Natural killer cell treated with Interleukin-12 subunit alpha and Interleukin-12 subunit beta and Interleukin-15 and Interleukin-18, amount 100 ng/mL, for 72 hours (primary cell): ENCODE results near the gene LZTR1. TPM values are rescaled to one million over a fixed set of nuclear protein-coding genes. Genes with fewer than 3 reads are reported as not detected.

ENCODE experiments used
- ATAC-seq, 2 donors: fragments of 150-1000 bp; cut with Tn5 transposase in 1 of 2; sonication (Bioruptor Pico), chemical (Tn5 transposase) in 1 of 2; 2 replicates each; pipeline ENCODE4 v1.10.0; 2021
- DNase-seq: peaks from one replicate; pipeline ENCODE4 v3.0.0; 2022; ENCODE audit warnings: low spot score
- H3K27ac Mint-ChIP-seq, 2 donors: 1 replicate in 1 of 2; 2 replicates in 1 of 2; pipeline ENCODE4 v1.8.0; 2022; ENCODE audit warnings: mixed read lengths in 2 of 2, mild to moderate bottlenecking in 1 of 2, moderate library complexity in 1 of 2
- H3K27me3 Mint-ChIP-seq, 2 donors: 1 replicate in 1 of 2; 2 replicates in 1 of 2; pipeline ENCODE4 v1.8.0; 2022; ENCODE audit warnings: mixed read lengths in 2 of 2
- H3K36me3 Mint-ChIP-seq: one replicate; pipeline ENCODE4 v1.8.0; 2022; ENCODE audit warnings: mixed read lengths
- H3K4me1 Mint-ChIP-seq, 2 donors: 1 replicate in 1 of 2; 2 replicates in 1 of 2; pipeline ENCODE4 v1.8.0; 2022; ENCODE audit warnings: low read depth in 2 of 2, mixed read lengths in 2 of 2, mild to moderate bottlenecking in 1 of 2
- H3K4me3 Mint-ChIP-seq: one replicate; pipeline ENCODE4 v1.8.0; 2022; ENCODE audit warnings: mixed read lengths
- H3K9me3 Mint-ChIP-seq: 2 replicates; pipeline ENCODE4 v1.8.0; 2022; ENCODE audit warnings: mixed read lengths
- total RNA-seq, 2 donors: library from RNA; stranded (reverse); gene quantifications; one replicate each; pipeline ENCODE4 v1.2.3, GENCODE V29; 2022

The LZTR1 gene
- total RNA-seq, 2 donors from 2014 or later, result 76.2 to 133 TPM

DNA sequence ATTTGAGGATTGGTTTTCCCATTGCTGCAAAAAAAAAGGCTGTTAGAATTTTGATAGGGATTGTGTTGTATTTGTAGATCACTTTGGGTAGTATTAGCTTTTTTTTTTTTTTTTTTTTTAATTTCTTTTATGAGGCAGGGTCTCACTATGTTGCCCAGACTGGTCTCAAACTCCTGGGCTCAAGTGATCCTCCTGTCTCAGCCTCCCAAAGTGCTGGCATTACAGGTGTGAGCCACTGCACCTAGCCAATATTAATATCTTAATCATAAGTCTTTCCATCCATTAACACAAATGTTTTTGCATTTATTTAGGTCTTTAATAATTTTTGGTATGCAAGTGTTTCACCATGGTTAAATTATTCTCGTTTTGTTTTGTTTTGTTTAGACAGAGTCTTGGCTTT, 38.1 kb upstream of the LZTR1 start:
- Mint-ChIP-seq H3K9me3 (no peaks in the 10 kb centered on the region), H3K4me1 (peaks cover 58 to 68% of the 10 kb centered on the region in 2 donors), H3K36me3 (no peaks in the 10 kb centered on the region), H3K27ac (no peak overlapping the region), H3K4me3 (no peak overlapping the region), H3K27me3 (no peaks in the 10 kb centered on the region)
- ATAC-seq (no peak), DNase-seq (no peak)

DNA sequence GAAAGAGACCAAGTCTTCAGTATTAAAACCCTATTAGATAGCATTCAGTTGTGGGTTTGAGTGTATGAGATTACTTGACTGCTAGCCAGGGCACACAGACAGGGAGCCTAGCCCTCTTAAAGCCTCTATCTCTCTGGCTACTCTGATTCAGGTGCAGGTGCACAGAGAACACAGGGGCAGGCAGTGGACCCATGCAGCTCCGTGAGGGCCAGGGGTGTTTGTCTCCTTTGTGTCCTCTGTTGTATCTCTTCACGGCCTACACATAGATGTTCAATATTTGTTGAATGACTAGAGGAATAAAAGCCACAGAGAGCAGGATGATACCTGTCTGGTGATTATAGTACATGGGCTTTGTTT, 36.5 kb upstream of the LZTR1 start:
- no peak overlapping the region for H3K4me3 Mint-ChIP-seq
- H3K27ac Mint-ChIP-seq, result no peak overlapping the region
- H3K27me3 Mint-ChIP-seq, result no peaks in the 10 kb centered on the region
- peaks cover 5% of the 10 kb centered on the region for H3K36me3 Mint-ChIP-seq
- DNase-seq (no peak), ATAC-seq (no peak)
- H3K4me1 Mint-ChIP-seq, result peaks cover 55 to 56% of the 10 kb centered on the region in 2 donors
- no peaks in the 10 kb centered on the region for H3K9me3 Mint-ChIP-seq

DNA sequence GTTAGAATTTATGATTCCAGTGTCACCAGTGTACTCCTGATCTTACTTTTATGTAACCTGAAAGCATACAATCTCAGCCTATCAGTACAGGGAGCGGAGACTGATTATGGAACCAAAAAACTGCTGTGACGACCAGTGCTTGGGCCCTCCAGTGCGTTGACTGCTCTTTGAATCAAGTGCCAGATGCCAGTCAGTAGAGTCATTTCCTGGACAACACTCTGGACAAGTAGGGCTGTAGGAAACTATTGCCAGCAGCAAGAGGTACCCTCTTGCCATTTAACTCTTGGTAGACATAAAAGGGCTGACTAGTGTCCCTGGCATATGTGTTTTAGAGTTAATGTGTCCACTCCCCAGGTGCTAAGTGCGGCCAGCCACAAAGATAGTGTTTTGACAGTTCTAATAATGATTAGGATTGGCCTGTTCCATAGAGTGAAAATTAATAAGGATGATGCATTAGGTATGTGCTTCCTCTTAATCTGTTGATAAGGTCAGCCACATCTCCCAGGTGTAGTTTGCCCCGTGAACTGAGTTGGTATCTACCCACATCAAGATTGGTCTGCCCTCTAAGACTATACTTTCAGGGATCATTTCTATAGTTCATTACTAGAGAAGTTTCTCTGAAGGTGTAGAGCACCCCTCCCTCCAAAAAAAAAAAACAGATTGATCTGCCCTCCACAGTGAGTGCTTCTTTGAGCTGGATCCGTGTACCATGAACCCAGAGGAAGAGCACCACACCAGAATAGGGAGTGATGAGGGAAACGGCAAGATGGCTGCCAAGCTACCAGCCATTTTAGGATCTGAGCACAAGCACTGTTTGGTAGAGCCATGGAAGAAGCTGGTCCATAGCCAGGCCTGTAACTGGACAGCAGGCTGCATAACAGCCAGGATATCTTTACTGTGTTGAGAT, 35.8 kb upstream of the LZTR1 start:
- DNase-seq (no peak), ATAC-seq (no peak)
- peaks cover 5% of the 10 kb centered on the region for H3K36me3 Mint-ChIP-seq
- H3K27ac Mint-ChIP-seq, result no peak overlapping the region
- H3K9me3 Mint-ChIP-seq, result no peaks in the 10 kb centered on the region
- no peak overlapping the region for H3K4me3 Mint-ChIP-seq
- H3K27me3 Mint-ChIP-seq, result no peaks in the 10 kb centered on the region
- peaks cover 48 to 50% of the 10 kb centered on the region in 2 donors for H3K4me1 Mint-ChIP-seq

DNA sequence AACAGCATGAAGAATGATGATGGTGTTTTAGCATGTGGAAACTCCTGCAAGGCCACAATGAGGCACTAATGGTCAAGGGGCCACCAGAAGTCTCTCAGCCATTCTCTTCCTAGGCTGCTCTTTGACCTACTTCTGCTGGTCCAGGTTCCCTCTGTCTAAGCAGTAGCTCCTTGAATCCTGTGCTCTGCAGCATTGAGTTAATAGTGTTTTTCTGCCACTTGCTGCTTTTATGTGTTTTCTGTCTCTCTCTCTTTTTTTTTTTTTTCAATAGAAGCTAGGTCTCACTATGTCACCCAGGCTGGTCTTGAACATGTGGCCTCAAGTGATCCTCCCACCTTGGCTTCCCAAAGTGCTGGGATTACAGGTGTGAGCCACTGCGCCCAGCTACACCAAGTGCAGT, 35.1 kb upstream of the LZTR1 start:
- Mint-ChIP-seq H3K27ac (no peak overlapping the region), H3K4me1 (peaks cover 45 to 47% of the 10 kb centered on the region in 2 donors), H3K9me3 (no peaks in the 10 kb centered on the region), H3K27me3 (no peaks in the 10 kb centered on the region), H3K36me3 (peaks cover 5% of the 10 kb centered on the region), H3K4me3 (no peak overlapping the region)
- ATAC-seq (no peak), DNase-seq (no peak)

DNA sequence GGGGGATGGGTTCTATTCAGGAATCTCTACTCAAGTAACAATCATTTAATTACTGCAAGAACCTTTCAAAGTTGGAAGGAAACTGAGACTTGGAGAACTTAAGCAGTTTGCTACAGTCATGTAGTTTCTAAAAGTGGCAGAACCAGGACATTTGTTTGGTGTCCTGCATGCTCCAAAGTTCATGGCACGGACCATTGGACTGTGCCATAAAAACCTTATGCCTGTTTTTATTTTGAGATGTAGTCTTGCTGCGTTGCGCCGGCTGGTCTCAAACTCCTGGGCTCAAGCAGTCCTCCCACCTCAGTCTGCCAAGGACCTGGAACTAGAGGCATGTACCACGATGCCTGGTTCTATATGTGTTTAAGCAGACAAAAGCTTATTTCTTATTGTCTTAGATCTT, 33.6 kb upstream of the LZTR1 start:
- Mint-ChIP-seq H3K27ac (no peak overlapping the region), H3K4me3 (no peak overlapping the region), H3K36me3 (peaks cover 5% of the 10 kb centered on the region), H3K9me3 (no peaks in the 10 kb centered on the region), H3K27me3 (no peaks in the 10 kb centered on the region), H3K4me1 (peaks cover 30 to 38% of the 10 kb centered on the region in 2 donors)
- ATAC-seq (no peak), DNase-seq (no peak)

DNA sequence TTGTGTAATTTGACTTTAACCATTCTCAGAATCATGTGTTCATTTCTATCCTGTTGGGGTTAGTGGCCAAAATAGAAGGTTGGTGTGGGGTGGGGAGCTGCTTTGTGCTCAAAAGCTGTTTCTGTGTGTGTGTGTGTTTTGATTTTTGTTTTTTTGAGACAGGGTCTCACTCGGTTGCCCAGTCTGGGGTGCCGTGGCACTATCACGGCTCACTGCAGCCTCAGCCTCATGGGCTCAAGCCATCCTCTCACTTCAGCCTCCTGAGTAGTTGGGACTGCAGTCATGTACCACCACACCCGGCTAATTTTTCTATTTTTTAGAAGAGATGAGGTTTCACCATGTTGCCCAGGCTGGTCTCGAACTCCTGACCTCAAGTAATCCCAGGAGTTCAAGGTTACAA, 33.1 kb upstream of the LZTR1 start:
- DNase-seq (no peak), ATAC-seq (no peak)
- Mint-ChIP-seq H3K36me3 (peaks cover 5% of the 10 kb centered on the region), H3K9me3 (no peaks in the 10 kb centered on the region), H3K27me3 (no peaks in the 10 kb centered on the region), H3K27ac (no peak overlapping the region), H3K4me3 (no peak overlapping the region), H3K4me1 (peaks cover 25 to 33% of the 10 kb centered on the region in 2 donors)

DNA sequence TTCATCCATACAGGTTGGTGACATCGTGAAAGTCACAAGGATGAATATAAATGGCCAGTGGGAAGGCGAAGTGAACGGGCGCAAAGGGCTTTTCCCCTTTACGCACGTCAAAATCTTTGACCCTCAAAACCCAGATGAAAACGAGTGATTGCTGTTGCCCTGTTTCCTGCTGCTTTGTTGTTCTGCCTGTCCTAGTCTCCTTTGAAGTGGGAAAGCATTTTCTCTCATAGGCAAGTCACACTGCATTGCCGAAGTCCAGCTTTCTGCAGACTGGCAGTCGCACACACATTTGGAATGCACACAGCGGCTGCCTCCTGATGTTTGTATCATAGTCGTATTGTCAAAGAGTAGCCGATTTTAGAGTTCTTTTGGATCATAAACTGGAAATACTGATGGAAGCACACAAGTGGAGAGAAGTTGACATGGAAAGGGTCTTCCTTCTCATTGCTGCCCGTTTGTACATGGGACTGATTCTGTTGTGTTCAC, 32.4 kb upstream of the LZTR1 start:
- H3K27me3 Mint-ChIP-seq, result no peaks in the 10 kb centered on the region

DNA sequence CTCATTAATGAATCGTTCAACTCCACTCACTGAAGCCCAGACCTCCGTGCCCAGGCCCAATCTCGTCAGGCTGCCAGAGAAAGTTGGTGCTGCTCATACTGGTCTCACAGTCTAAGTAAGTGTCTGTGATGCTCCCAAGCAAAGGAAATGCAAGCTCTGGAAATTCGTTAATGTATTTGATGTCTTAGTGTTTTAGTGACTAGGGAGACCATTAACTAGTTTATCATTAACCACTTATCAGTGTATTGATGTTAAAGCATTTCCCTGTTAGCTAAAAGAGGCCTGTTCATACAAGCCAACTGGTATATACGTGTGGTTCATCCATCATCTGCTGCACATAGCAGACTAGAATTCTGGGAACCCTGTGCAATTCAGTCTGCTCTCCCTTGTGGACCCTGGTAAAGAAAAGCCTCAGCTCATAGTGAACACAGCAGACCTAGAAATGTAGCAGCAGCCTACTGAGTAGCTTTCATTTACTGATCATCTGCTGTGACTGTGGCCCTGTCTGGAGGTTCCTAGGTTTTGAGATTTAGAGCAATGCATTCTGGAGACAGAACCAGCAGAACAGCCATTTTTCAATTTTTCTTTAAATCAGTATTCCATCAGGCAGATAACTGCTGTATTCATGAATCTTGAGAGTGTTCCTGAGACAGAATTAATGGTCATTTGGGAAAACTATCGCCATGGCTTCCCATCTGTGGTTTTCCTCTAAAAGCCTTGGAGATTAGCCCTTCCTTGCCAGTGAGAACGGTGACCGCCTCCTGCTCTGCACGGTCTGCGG, 30.8 kb upstream of the LZTR1 start:
- peaks cover 5% of the 10 kb centered on the region for H3K36me3 Mint-ChIP-seq

More for the DNA sequence above, 32.4 kb upstream of the LZTR1 start:
- Mint-ChIP-seq H3K36me3 (peaks cover 5% of the 10 kb centered on the region), H3K9me3 (no peaks in the 10 kb centered on the region), H3K27ac (no peak overlapping the region), H3K4me1 (peaks cover 24 to 37% of the 10 kb centered on the region in 2 donors), H3K4me3 (no peak overlapping the region)
- DNase-seq (no peak), ATAC-seq (no peak)

DNA sequence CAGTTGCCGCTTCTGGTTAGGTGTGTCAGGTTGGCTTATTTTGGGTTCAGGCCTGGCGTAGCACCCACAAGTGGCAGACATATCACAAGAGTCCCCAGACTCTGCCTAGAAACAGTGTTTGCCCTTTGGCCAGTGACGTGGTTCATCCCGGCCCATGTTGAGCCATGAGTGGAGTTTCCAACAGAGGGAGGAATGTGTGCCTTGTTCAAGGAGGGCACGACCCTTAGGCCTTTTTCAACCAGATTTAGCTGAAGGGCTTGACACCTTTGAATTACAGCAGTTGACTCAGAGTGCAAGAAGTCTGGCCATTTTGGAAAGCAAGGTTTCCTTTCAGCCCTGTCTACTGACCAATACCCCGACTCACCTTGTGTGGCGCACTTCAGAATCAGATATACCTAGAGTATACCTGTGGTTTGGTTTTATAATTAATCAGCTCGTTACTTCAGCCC, 30.1 kb upstream of the LZTR1 start:
- no peak overlapping the region for H3K27ac Mint-ChIP-seq
- no peaks in the 10 kb centered on the region for H3K27me3 Mint-ChIP-seq
- no peak overlapping the region for H3K4me3 Mint-ChIP-seq
- ATAC-seq (no peak), DNase-seq (no peak)
- peaks cover 5% of the 10 kb centered on the region for H3K36me3 Mint-ChIP-seq
- peaks cover 8 to 21% of the 10 kb centered on the region in 2 donors for H3K4me1 Mint-ChIP-seq
- H3K9me3 Mint-ChIP-seq, result no peaks in the 10 kb centered on the region

More for the DNA sequence above, 30.8 kb upstream of the LZTR1 start:
- no peaks in the 10 kb centered on the region for H3K9me3 Mint-ChIP-seq
- no peak overlapping the region for H3K4me3 Mint-ChIP-seq
- DNase-seq, result no peak
- ATAC-seq, result no peak
- no peak overlapping the region for H3K27ac Mint-ChIP-seq
- H3K4me1 Mint-ChIP-seq, result peaks cover 14 to 26% of the 10 kb centered on the region in 2 donors
- H3K27me3 Mint-ChIP-seq, result no peaks in the 10 kb centered on the region

DNA sequence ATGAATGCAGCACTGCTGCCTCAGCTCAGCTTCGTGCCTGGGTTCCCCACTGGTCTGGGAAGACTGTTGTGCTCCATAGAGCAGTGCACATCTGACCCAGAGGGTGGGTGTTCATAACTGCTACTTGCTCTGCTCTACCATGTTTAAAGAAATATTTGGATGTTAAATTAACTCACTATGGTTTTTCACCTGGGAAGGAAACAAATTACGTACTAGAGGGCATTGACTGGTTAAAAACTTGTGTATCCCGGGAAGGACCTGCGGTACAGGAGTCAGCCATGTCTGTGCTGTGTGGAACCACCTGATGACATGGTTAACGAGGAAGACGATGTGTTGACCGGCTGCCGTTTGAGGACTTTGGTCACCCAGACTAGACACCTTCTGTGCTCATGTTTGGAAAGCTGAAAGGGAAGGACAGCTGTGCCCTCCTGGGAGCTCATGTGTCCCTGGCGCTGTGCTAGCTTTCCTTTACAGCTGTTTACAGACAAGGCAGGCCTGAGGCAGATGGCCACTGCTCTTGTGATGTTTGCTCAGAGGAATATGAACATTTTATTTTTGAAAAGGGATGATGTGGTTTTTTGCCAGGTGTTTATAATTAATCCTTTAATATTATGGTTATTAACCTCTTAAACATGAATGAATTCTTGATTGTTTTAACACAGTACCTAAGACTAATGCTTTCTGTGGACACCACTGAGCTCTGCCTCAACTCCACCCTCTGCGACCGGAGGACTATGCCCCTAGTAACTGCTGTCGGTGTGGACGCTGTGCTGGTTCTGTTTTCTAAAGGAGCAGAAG, 29.4 kb upstream of the LZTR1 start:
- no peaks in the 10 kb centered on the region for H3K9me3 Mint-ChIP-seq
- no peaks in the 10 kb centered on the region for H3K27me3 Mint-ChIP-seq
- DNase-seq, result no peak
- peaks cover 5% of the 10 kb centered on the region for H3K36me3 Mint-ChIP-seq
- no peak overlapping the region for H3K4me3 Mint-ChIP-seq
- no peak for ATAC-seq
- H3K27ac Mint-ChIP-seq, result no peak overlapping the region
- H3K4me1 Mint-ChIP-seq, result peaks cover 5 to 18% of the 10 kb centered on the region in 2 donors

DNA sequence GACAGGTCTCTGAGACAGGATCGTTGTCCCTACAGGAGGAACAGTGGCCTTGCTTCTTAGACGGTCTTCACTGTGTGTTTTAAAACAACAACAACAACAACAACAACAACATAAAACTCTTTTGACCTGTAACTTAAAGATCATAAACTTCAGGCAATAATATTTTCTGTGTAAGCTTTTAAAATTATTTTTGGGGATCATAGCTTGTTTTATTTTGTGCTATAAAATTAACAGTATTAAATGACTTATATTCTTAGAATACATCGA, 28.8 kb upstream of the LZTR1 start:
- no peak for DNase-seq
- peaks cover 7 to 21% of the 10 kb centered on the region in 2 donors for H3K4me1 Mint-ChIP-seq
- H3K9me3 Mint-ChIP-seq, result no peaks in the 10 kb centered on the region
- no peak for ATAC-seq
- H3K36me3 Mint-ChIP-seq, result peaks cover 5% of the 10 kb centered on the region
- no peak overlapping the region for H3K4me3 Mint-ChIP-seq
- H3K27ac Mint-ChIP-seq, result no peak overlapping the region
- H3K27me3 Mint-ChIP-seq, result no peaks in the 10 kb centered on the region

DNA sequence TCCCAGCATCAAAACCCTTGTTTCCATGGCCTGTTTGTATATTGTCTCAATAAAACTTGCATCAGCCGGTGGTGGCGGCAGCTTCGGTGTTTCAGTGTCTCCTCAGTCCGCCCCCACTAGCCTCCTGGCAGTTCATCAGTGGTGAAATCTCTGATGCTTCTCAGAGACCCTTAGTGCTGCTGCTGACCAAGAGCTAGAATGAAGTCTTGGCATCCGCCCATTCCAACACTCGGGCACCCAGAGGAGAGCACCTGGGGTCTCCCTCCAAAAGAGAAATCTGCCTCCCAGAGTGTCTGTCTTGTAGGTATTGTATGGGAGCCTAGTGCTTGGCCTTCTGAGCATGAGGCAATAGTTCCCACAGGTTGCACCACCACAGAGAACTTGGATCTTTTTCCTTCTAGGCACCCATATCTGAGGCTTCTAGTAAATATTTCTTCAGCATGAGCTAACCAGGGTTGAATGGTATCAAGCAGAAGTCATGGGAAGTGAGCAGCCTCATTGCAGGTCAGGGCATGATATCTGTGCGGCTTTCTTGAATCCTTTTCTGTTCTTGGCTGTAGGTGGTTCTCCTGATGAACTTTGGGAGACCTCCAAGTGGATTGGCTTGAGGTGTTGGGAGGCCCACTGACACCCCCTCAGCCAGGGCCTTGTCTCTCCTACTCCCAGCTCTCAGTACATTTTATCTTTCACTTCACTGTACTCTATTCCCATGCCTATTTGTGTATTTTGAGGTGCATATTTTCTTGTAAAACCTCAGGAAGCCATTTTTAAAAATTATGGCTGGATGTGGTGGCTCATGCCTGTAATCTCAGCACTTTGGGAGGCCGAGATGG, 28.2 kb upstream of the LZTR1 start:
- Mint-ChIP-seq H3K4me3 (no peak overlapping the region), H3K27ac (no peak overlapping the region), H3K27me3 (no peaks in the 10 kb centered on the region), H3K9me3 (no peaks in the 10 kb centered on the region), H3K36me3 (peaks cover 5% of the 10 kb centered on the region), H3K4me1 (peaks cover 6 to 21% of the 10 kb centered on the region in 2 donors)
- ATAC-seq, result no peak
- no peak for DNase-seq

DNA sequence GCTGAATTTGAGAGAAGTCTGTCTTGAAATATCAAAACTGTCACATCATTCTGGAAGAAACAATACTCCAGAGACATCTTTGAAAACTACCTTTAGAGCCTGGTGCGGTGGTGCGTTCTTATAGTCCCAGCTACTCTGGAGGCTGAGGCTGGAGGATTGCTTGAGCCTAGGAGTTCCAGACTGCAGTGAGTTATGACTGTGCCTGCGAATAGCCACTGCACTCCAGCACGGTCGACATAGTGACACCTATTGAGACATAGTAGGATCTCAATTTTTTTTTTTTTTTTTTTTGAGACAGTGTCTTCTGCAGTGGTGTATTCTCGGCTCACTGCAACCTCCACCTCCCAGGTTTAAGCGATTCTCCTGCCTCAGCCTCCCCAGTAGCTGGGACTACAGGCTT, 26.5 kb upstream of the LZTR1 start:
- H3K9me3 Mint-ChIP-seq, result no peaks in the 10 kb centered on the region
- ATAC-seq, result no peak
- H3K27me3 Mint-ChIP-seq, result no peaks in the 10 kb centered on the region
- no peak overlapping the region for H3K4me3 Mint-ChIP-seq
- no peak overlapping the region for H3K27ac Mint-ChIP-seq
- H3K36me3 Mint-ChIP-seq, result no peaks in the 10 kb centered on the region
- H3K4me1 Mint-ChIP-seq, result peaks cover 6 to 19% of the 10 kb centered on the region in 2 donors
- no peak for DNase-seq
